ENCODE measurements around the gene ANK2.

ANK2 gene

GRCh38 chr4:113049421-113050370 lies at the start of gene ANK2:
Gene ANK2, plus strand, starts transcription at chr4:113049653. Its CDS starts 76 bp downstream, at chr4:113049729.
- H3K27ac ChIP-seq: no peak within 1 kb of the TSS
- no peak within 1 kb of the TSS for H3K4me3 ChIP-seq

GRCh38 chr4:113003841-113004240 lies 45.6 kb upstream of the ANK2 start:
- no peak overlapping the region for H3K27ac ChIP-seq
- H3K4me3 ChIP-seq: no peak overlapping the region

GRCh38 chr4:113004655-113005054 lies 44.8 kb upstream of the ANK2 start:
- no peak overlapping the region for H3K27ac ChIP-seq
- no peak overlapping the region for H3K4me3 ChIP-seq

GRCh38 chr4:113006632-113007031 lies 42.8 kb upstream of the ANK2 start:
- no peak overlapping the region for H3K4me3 ChIP-seq
- no peak overlapping the region for H3K27ac ChIP-seq

- H3K4me3 ChIP-seq: no peak overlapping the region
- H3K27ac ChIP-seq: no peak overlapping the region
These were observed 42.3 kb upstream of the ANK2 start for GRCh38 chr4:113007151-113007550.

DNA sequence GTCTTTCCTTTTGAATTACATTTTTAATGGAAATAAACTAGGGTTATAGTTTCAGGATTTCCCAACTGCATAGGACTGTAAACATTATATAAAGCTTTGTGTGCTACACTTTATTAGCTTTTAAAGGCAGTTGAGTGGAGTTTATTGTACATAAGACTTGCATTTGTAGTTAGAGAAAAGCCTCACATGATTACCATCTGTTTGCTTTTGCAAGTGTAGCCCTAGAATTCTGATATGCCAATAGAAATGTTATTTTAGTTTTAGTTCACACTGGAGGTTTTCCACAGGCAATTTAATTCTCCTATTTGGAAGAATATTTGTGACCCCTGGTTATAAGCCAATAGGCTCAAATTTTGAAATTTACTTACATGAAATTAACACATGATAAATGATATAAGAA lies 41.3 kb upstream of the ANK2 start:
- Histone ChIP-seq H3K27ac (no peak overlapping the region), H3K4me3 (no peak overlapping the region)

DNA sequence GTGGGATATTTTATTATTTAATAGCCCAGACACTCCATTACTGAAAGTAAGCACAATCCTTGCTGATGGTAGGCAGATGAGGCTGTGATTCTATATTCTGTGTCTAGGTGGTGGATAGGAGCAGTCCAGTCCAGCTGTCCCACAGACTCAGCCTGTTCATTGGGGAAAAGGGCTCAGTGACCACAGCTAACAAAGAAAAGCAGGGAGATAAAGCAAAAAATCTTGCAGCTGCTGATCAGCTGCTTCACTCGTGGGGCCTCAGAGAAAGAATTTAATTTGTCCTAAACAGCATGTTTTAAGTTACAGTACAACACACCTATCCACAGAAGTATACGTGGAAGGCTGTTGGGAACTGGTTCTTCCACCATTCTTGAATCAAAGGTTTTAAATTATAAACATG lies 40.7 kb upstream of the ANK2 start:
- Histone ChIP-seq H3K27ac (no peak overlapping the region), H3K4me3 (no peak overlapping the region)

DNA sequence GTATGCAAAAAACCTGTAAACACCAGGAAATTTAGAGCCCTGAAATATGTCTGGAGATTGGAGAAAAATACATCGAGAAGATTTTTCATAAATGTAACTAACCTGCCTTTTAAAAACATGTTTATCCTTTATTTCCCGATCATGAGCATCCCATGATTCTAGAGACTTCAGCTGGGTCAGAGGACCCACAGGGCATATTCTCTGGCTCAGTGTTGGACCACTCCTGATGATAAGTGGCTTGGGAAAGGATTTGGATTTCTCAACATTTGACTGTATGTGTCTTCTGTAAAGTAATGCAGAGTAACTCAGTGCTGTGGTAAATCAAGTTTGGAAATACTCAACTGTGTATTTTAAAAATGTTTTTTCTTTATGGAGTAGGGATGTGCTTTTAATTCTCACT lies 40.0 kb upstream of the ANK2 start:
- Histone ChIP-seq H3K4me3 (no peak overlapping the region), H3K27ac (no peak overlapping the region)

- H3K27ac ChIP-seq: no peak overlapping the region
- H3K4me3 ChIP-seq: no peak overlapping the region
These were observed 37.2 kb upstream of the ANK2 start for GRCh38 chr4:113012122-113012725.

DNA sequence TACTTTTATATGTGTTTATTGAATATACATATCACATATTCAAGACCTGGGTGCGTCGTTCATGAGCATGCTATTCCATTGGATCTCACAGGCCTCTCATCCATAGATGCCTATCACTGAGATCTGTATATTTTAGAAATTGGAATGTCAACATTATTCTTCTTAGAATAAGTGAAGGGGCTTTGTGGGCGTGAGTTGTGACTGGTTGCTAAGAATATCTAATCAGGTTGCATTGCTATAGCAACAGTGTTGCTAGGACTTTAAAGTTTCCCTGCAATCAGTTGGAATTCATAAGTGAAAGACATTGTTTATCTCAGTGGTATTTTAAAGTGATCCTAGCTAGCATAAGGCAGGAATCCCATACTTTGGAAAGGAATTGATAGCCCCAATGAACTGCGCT lies 36.7 kb upstream of the ANK2 start:
- Histone ChIP-seq H3K4me3 (no peak overlapping the region), H3K27ac (no peak overlapping the region)

GRCh38 chr4:113013751-113014150 lies 35.7 kb upstream of the ANK2 start:
- Histone ChIP-seq H3K27ac (no peak overlapping the region), H3K4me3 (no peak overlapping the region)

- Histone ChIP-seq H3K27ac (no peak overlapping the region), H3K4me3 (no peak overlapping the region)
These were observed 33.1 kb upstream of the ANK2 start for GRCh38 chr4:113016377-113016776.

- H3K4me3 ChIP-seq: no peak overlapping the region
- H3K27ac ChIP-seq: no peak overlapping the region
These were observed 28.5 kb upstream of the ANK2 start for GRCh38 chr4:113020966-113021365.

GRCh38 chr4:113024388-113024787 lies 25.1 kb upstream of the ANK2 start:
- Histone ChIP-seq H3K27ac (no peak overlapping the region), H3K4me3 (no peak overlapping the region)

GRCh38 chr4:113025416-113025815 lies 24.0 kb upstream of the ANK2 start:
- no peak overlapping the region for H3K4me3 ChIP-seq

GRCh38 chr4:113026556-113026955 lies 22.9 kb upstream of the ANK2 start:
- Histone ChIP-seq H3K27ac (peak overlapping the region in 1 of 21 experiments; percentile 30), H3K4me3 (no peak overlapping the region)

More at GRCh38 chr4:113025416-113025815, 24.0 kb upstream of the ANK2 start:
- no peak overlapping the region for H3K27ac ChIP-seq

DNA sequence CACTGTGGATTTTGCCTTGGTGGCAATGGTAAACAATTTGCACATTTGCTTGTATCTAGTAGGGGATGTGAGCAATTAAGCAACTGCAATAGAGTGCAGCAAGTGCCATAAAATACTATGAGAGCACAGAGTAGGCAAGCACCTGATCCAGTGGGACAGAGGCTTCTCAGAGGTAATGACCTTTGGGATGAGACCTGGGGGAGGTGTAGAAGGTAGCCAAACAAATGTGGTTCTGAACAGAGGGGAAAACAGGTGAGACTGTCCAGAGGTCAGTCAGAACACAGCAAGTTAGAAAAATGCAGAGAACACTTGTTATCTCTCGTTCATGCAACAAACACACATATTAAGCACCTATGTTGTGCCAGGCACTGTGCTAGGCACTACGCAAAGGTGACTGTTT lies 21.4 kb upstream of the ANK2 start:
- no peak overlapping the region for H3K27ac ChIP-seq

DNA sequence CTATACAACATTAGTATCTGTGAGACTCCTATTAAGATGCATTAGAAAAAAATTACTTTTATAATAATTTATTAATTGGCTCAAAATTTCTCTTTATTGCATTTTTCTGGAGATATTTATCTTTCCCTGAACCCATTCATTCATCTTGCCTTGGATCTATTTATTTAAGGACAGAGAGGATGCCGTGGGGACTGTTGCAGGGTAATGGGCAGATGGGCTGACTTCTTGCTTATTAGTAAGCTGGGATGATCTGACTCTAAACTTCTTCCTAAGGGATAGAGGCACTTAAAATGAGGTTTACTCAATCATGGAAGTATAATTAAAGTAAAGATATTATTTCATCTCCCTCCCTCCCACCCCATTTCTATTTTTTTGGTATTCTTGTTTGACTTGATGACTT lies 18.2 kb upstream of the ANK2 start:
- Histone ChIP-seq H3K27ac (no peak overlapping the region), H3K4me3 (no peak overlapping the region)

More for the DNA sequence above, 21.4 kb upstream of the ANK2 start:
- H3K4me3 ChIP-seq: no peak overlapping the region

- Histone ChIP-seq H3K27ac (no peak overlapping the region), H3K4me3 (no peak overlapping the region)
These were observed 8.7 kb upstream of the ANK2 start for GRCh38 chr4:113040793-113041192.

- no peak overlapping the region for H3K4me3 ChIP-seq
- H3K27ac ChIP-seq: no peak overlapping the region
These were observed 7.0 kb upstream of the ANK2 start for GRCh38 chr4:113042502-113042901.

GRCh38 chr4:113043591-113043990 lies 5.9 kb upstream of the ANK2 start:
- no peak overlapping the region for H3K4me3 ChIP-seq
- no peak overlapping the region for H3K27ac ChIP-seq
